Measurements from ENCODE around the gene GTPBP4. TPM values are rescaled to one million over a fixed set of nuclear protein-coding genes. Genes with fewer than 3 reads are reported as not detected.

GTPBP4 gene
- total RNA-seq, 4 donors from 2014 or later = 14.4 to 37.2 (median 28.5) TPM

DNA sequence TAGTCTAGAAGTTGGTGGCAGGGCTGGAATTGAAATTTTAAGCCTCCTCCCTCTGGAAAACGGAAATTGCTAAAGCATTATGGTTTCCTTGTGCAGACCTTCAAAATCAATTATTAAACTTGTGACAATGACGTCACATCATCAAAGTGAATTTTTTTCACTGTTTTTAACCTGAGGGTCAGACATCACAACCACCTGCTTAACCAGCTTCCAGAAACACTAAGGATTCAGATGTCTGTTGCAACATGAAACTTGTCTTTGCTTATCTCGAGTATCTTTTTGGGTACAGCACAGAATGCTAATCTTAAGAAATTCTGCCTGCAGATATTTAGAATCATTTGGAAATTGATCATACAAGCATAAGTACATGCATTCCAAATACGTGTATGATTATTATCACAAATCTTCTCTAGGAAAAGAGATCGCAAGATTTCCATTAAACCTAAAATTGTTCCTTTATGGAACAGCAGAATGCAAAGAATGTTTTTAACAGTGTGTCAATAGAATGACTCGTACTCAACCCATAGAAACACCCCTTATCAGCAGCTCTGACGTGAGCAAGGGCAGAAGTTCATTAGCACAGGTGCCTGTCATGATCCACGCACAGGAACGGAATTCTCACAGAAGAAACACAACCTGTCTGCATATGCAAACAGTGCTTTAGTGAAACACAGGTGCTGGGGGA, 4.1 kb upstream of the GTPBP4 start:
- H3K4me3 ChIP-seq = no peak overlapping the region
- no peak for DNase-seq (ENCODE audit: low spot score in 2 of 2)
- WGBS = 56% methylated on average over 9 of the region's 9 CpGs

DNA sequence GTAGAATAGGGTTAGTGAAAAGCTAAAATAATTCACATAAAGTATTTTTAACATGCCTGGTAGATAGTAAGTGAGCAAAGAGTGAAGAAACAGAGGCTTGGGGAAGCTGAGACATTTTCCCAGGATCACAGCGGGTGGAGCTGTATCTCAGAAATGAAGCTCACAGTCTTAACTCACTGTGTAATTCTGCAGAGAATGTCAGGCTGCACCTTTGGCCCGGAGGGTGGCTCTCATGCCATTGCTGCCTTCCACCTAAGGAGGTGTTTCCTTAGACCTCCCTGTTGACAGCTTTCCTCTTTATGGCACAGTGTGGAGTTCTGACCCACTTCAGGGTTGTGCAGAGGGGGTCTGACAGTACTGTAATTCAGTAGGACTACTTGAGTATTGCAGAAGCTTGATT, 2.9 kb upstream of the GTPBP4 start:
- H3K27ac ChIP-seq = no peak overlapping the region
- no peaks in the 10 kb centered on the region for H3K36me3 ChIP-seq
- 91% methylated on average over 2 of the region's 2 CpGs for WGBS
- H3K4me1 ChIP-seq = peaks cover 29% of the 10 kb centered on the region
- peaks cover 4% of the 10 kb centered on the region for H3K9me3 ChIP-seq
- H3K4me3 ChIP-seq = no peak overlapping the region
- no peak for DNase-seq (ENCODE audit: low spot score in 2 of 2)
- no peaks in the 10 kb centered on the region for H3K27me3 ChIP-seq
- TF ChIP-seq EP300 (IDR thresholded peaks at IDR 0.05) = no peak
- TF ChIP-seq POLR2AphosphoS5 (IDR thresholded peaks at IDR 0.05) = no peak
- TF ChIP-seq, protein P1, sequence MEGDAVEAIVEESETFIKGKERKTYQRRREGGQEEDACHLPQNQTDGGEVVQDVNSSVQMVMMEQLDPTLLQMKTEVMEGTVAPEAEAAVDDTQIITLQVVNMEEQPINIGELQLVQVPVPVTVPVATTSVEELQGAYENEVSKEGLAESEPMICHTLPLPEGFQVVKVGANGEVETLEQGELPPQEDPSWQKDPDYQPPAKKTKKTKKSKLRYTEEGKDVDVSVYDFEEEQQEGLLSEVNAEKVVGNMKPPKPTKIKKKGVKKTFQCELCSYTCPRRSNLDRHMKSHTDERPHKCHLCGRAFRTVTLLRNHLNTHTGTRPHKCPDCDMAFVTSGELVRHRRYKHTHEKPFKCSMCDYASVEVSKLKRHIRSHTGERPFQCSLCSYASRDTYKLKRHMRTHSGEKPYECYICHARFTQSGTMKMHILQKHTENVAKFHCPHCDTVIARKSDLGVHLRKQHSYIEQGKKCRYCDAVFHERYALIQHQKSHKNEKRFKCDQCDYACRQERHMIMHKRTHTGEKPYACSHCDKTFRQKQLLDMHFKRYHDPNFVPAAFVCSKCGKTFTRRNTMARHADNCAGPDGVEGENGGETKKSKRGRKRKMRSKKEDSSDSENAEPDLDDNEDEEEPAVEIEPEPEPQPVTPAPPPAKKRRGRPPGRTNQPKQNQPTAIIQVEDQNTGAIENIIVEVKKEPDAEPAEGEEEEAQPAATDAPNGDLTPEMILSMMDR (IDR thresholded peaks at IDR 0.05) = no peak
- TF ChIP-seq POLR2A (IDR thresholded peaks at IDR 0.05) = no peak

More for the DNA sequence above, 4.1 kb upstream of the GTPBP4 start:
- no peaks in the 10 kb centered on the region for H3K27me3 ChIP-seq
- H3K4me1 ChIP-seq = peaks cover 19% of the 10 kb centered on the region
- H3K27ac ChIP-seq = no peak overlapping the region
- peaks cover 12% of the 10 kb centered on the region for H3K9me3 ChIP-seq
- H3K36me3 ChIP-seq = no peaks in the 10 kb centered on the region
- no peak for TF ChIP-seq POLR2A (IDR thresholded peaks at IDR 0.05)
- no peak for TF ChIP-seq POLR2AphosphoS5 (IDR thresholded peaks at IDR 0.05)
- TF ChIP-seq EP300 (IDR thresholded peaks at IDR 0.05) = no peak
- TF ChIP-seq, protein P1 (IDR thresholded peaks at IDR 0.05) = no peak

DNA sequence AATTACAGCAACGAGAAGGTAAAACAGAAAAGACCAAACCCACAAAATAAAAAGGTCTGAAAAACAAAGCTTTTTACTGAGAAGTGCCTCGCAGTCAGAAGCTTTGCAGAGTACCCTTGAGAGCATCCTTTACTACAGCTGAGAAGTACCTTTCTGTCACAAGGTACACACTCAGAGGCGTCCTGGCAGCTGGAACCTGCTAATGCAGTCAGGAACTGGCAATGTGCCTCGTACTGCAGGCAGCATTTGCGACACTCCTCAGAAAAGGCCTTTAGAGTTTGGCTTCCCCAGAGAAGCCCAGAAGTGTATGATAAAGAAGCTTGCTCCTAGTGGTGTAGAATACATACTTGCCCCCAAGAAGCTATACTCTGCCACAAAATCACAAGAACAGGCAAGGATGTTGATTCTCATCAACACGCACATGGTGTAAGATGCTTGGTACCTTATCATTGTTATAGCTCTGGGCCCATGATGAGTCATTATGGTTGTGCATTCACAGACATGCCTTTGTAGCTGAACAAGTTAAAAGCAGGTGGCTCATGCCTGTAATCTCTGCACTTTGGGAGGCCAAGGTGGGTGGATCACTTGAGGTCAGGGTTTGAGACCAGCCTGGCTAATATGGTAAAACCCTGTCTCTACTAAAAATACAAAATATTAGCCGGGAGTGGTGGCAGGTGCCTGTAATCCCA, 2.0 kb upstream of the GTPBP4 start:
- Histone ChIP-seq H3K4me3 (no peak overlapping the region), H3K9me3 (no peaks in the 10 kb centered on the region), H3K27me3 (no peaks in the 10 kb centered on the region), H3K36me3 (no peaks in the 10 kb centered on the region), H3K4me1 (peaks cover 29% of the 10 kb centered on the region), H3K27ac (no peak overlapping the region)
- TF ChIP-seq EP300 (IDR thresholded peaks at IDR 0.05) = no peak
- peak in 1 of 3 donors; percentile 9 for TF ChIP-seq POLR2AphosphoS5 (IDR thresholded peaks at IDR 0.05)
- DNase-seq (ENCODE audit: low spot score in 2 of 2) = no peak
- WGBS = 69% methylated on average over 7 of the region's 7 CpGs

DNA sequence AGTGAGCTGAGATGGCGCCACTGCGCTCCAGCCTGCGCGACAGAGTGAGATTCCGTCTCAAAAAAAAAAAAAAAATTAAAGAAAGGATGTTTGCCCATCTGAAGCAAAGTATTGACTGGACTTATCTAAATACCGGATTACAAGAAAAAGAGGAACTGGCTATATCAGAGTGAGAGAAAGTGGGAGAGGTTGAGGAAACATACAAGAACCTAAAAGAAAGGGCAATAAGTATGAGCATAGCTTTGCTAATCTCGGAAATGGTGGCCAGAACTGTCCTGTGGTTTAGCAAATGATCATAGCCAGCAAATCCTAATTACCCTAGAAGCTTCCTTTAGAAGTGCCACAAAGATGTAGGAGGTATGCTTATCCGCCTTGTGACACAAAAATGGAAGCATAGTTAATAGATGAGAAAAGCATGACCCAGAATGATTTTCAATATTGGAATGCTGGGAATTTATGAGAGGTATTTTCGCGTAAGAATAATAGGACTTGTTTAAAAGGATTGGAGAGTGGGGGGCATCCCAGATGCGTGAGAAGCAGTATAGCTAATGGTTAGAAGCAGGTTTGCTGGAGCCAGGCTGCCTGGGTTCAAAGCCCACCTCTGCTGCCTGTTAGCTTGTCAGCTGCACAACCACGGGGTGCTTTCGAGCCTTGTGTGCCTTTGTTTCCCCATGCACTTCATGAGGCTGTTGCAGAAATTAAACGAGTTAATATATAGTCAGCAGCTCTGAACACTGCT, 1.2 kb upstream of the GTPBP4 start:
- DNase-seq (ENCODE audit: low spot score in 2 of 2) = peak in 1 of 2 donors; percentile 58
- no peaks in the 10 kb centered on the region for H3K9me3 ChIP-seq
- peak overlapping the region; percentile 97 for H3K4me3 ChIP-seq
- H3K27me3 ChIP-seq = no peaks in the 10 kb centered on the region
- peaks cover 29% of the 10 kb centered on the region for H3K4me1 ChIP-seq
- 68% methylated on average over 14 of the region's 14 CpGs for WGBS
- H3K36me3 ChIP-seq = no peaks in the 10 kb centered on the region
- TF ChIP-seq EP300 (IDR thresholded peaks at IDR 0.05) (no peak), POLR2AphosphoS5 (IDR thresholded peaks at IDR 0.05) (no peak)
- TF ChIP-seq, protein P1 (IDR thresholded peaks at IDR 0.05) = no peak
- H3K27ac ChIP-seq = peak overlapping the region; percentile 89

DNA sequence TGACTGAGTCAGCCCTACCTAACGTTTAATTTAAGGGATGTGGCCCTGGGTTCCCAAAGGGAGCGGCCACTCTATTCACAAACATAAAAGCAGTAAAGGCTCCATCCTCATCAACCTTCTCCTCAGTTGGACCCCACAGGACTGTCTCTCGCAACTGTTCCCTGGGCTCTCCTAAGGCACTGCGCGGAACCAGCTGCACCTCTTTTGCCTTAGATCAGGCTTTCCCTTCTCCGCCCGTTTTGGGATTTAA, 689 bp upstream of the GTPBP4 start:
- H3K9me3 ChIP-seq = no peaks in the 10 kb centered on the region
- no peaks in the 10 kb centered on the region for H3K36me3 ChIP-seq
- no peak for DNase-seq (ENCODE audit: low spot score in 2 of 2)
- no peaks in the 10 kb centered on the region for H3K27me3 ChIP-seq
- peak overlapping the region; percentile 97 for H3K4me3 ChIP-seq
- TF ChIP-seq, protein P1 (IDR thresholded peaks at IDR 0.05) = no peak
- TF ChIP-seq POLR2AphosphoS5 (IDR thresholded peaks at IDR 0.05) = no peak
- no peak for TF ChIP-seq EP300 (IDR thresholded peaks at IDR 0.05)
- TF ChIP-seq POLR2A (IDR thresholded peaks at IDR 0.05) = no peak
- peak overlapping the region; percentile 89 for H3K27ac ChIP-seq
- H3K4me1 ChIP-seq = peaks cover 29% of the 10 kb centered on the region
- WGBS = 4% methylated on average over 7 of the region's 7 CpGs
